ENCODE results near the gene ATP2A3. TPM values are rescaled to one million over a fixed set of nuclear protein-coding genes. Genes with fewer than 3 reads are reported as not detected.

Gene ATP2A3
- total RNA-seq, 1 experiment from 2014 or later = 13.3 TPM

- H2AFZ ChIP-seq (ENCODE audit: low read length) = no peak overlapping the region
- peak overlapping the region in 2 of 3 experiments; percentile 25 to 36; a peak in 3 of 7 replicates for H3K27ac Mint-ChIP-seq
- H3K23me2 ChIP-seq (ENCODE audit: insufficient read length, low read depth, low read length, poor library complexity, severe bottlenecking) = no peaks in the 10 kb centered on the region
- TF ChIP-seq CTCF (conservative IDR thresholded peaks at IDR 0.05) = no peak
- no peak overlapping the region for H3K4me2 ChIP-seq (ENCODE audit: insufficient read depth, insufficient read length, low read length)
- no peaks in the 10 kb centered on the region for H3K79me1 ChIP-seq (ENCODE audit: insufficient read depth, low read depth, low read length, poor library complexity, severe bottlenecking)
- H3K79me2 ChIP-seq (ENCODE audit: insufficient read depth, low read length) = no peaks in the 10 kb centered on the region
- no peak overlapping the region for H4K8ac ChIP-seq (replicated peaks; ENCODE audit: insufficient read length, low read depth, low read length)
- H3K14ac ChIP-seq (ENCODE audit: insufficient read depth, low read length) = peak overlapping the region; percentile 11; the same call in 1 of the 2 replicates
- peaks cover 3% of the 10 kb centered on the region; the same call in 1 of the 2 replicates for H3K4me1 ChIP-seq (ENCODE audit: insufficient read depth, low read length)
- H3K4me3 Mint-ChIP-seq = peak overlapping the region in 1 of 2 experiments; percentile 70; a peak in 3 of 5 replicates
- peaks cover 7% of the 10 kb centered on the region for H3K27me3 Mint-ChIP-seq (ENCODE audit: low read depth)
- WGBS (ENCODE audit: extremely low coverage, insufficient read length, low lambda C conversion rate) = no CpG with 5 or more reads among the region's 15 CpGs
- no peaks in the 10 kb centered on the region for H4K20me1 ChIP-seq (ENCODE audit: control insufficient read depth, insufficient read depth, insufficient read length)
- H2BK5ac ChIP-seq (ENCODE audit: insufficient read length, low read length) = no peak overlapping the region
- no peak for DNase-seq
- H3K9ac ChIP-seq (ENCODE audit: extremely low read depth, insufficient read length, low read length) = no peak overlapping the region
- H3K36me3 Mint-ChIP-seq (ENCODE audit: insufficient read depth in 1 of 3, low read depth in 3 of 3) = no peaks in the 10 kb centered on the region
- H2BK20ac ChIP-seq (ENCODE audit: low read depth, low read length, poor library complexity, severe bottlenecking) = no peak overlapping the region
- no peak overlapping the region for H3K56ac ChIP-seq (ENCODE audit: insufficient read length, low read depth, low read length)
- H3K23ac ChIP-seq (ENCODE audit: insufficient read length, low read depth, low read length) = no peak overlapping the region
- H3K27me3 ChIP-seq (ENCODE audit: insufficient read depth, low read length) = no peaks in the 10 kb centered on the region
- H3K18ac ChIP-seq (ENCODE audit: insufficient read length, low read depth, low read length) = no peak overlapping the region
- H3K9me3 Mint-ChIP-seq = no peaks in the 10 kb centered on the region
- no peak overlapping the region for H2BK12ac ChIP-seq (ENCODE audit: insufficient read length, low read depth, low read length)
- H2BK15ac ChIP-seq (ENCODE audit: low read depth, low read length) = no peak overlapping the region
- H2AK5ac ChIP-seq (ENCODE audit: insufficient read length, low read length) = no peak overlapping the region
- H3K4ac ChIP-seq (ENCODE audit: low read depth, low read length) = no peak overlapping the region
- no peak overlapping the region for H3T11ph ChIP-seq (ENCODE audit: low read length)
- H4K91ac ChIP-seq (ENCODE audit: insufficient read length, low read depth, low read length) = no peak overlapping the region
- H3K9me3 ChIP-seq (ENCODE audit: control insufficient read depth, low read depth, low read length) = no peaks in the 10 kb centered on the region
- no peak overlapping the region for H2BK120ac ChIP-seq (ENCODE audit: low read depth, low read length, poor library complexity, severe bottlenecking)
- H4K5ac ChIP-seq (ENCODE audit: insufficient read length, low read depth, low read length) = no peak overlapping the region
- H3K27ac ChIP-seq (ENCODE audit: insufficient read length, low read depth, low read length) = no peak overlapping the region
- peaks cover 38 to 51% of the 10 kb centered on the region in 2 experiments for H3K4me1 Mint-ChIP-seq
Observed at GRCh38 chr17:3956327-3956957, 7.8 kb downstream of the ATP2A3 start.

All from H9 (cell line).